RWPE1 (cell line): ENCODE data around the gene TOB1.

Source experiments
- CTCF ChIA-PET: fragments of 350-600 bp; sonication (Branson Sonifier 250); formaldehyde crosslinking; extraction: SDS; loops from one replicate; lab custom pipeline; 2021; lab: Yijun Ruan, JAX
- POLR2A ChIA-PET: fragments of 400-600 bp; formaldehyde crosslinking; extraction: SDS; loops from one replicate; lab custom pipeline; 2020; ENCODE audit warnings: antibody characterized with exemption; ENCODE audit not compliant: low non-redundant PET; lab: Yijun Ruan, JAX
- DNase-seq: peaks from one replicate; pipeline ENCODE4 v3.0.0; 2012; ENCODE audit warnings: low spot score
- H3K27ac ChIP-seq: fragments of 450-650 bp; 2 replicates; pipeline ENCODE4 v1.5.1; 2017
- TF ChIP-seq, protein P1 (sequence below): fragments of 450-650 bp; conservative IDR thresholded peaks from 2 replicates; pipeline ENCODE4 v1.5.1; 2017; ENCODE audit warnings: low read depth, mild to moderate bottlenecking

Gene TOB1

GRCh38 chr17:50853015-50853615 lies 13.0 kb downstream of the TOB1 start:
- DNase-seq = no peak
- H3K27ac ChIP-seq = no peak overlapping the region
- ChIA-PET CTCF (interaction anchor here (0.6 to 3.3 kb wide), 9 partner anchors 8 to 855 kb away, joined by 3 to 54 read pairs (median 7); no protein-coding TSS in a partner anchor), POLR2A (interaction anchor here (0.5 to 0.6 kb wide), 2 partner anchors 13 to 175 kb away, joined by 4 to 5 read pairs; partner anchors contain the start of gene TOB1)
- TF ChIP-seq, protein P1, sequence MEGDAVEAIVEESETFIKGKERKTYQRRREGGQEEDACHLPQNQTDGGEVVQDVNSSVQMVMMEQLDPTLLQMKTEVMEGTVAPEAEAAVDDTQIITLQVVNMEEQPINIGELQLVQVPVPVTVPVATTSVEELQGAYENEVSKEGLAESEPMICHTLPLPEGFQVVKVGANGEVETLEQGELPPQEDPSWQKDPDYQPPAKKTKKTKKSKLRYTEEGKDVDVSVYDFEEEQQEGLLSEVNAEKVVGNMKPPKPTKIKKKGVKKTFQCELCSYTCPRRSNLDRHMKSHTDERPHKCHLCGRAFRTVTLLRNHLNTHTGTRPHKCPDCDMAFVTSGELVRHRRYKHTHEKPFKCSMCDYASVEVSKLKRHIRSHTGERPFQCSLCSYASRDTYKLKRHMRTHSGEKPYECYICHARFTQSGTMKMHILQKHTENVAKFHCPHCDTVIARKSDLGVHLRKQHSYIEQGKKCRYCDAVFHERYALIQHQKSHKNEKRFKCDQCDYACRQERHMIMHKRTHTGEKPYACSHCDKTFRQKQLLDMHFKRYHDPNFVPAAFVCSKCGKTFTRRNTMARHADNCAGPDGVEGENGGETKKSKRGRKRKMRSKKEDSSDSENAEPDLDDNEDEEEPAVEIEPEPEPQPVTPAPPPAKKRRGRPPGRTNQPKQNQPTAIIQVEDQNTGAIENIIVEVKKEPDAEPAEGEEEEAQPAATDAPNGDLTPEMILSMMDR = no peak

GRCh38 chr17:50850640-50851039 lies 15.5 kb downstream of the TOB1 start:
- CTCF ChIA-PET = interaction anchor here (0.9 kb wide), 1 partner anchor 68 kb away, joined by 5 read pairs; no protein-coding TSS in a partner anchor
- DNase-seq = no peak
- POLR2A ChIA-PET = no interaction called here
- H3K27ac ChIP-seq = no peak overlapping the region
- TF ChIP-seq, protein P1 = no peak

DNA sequence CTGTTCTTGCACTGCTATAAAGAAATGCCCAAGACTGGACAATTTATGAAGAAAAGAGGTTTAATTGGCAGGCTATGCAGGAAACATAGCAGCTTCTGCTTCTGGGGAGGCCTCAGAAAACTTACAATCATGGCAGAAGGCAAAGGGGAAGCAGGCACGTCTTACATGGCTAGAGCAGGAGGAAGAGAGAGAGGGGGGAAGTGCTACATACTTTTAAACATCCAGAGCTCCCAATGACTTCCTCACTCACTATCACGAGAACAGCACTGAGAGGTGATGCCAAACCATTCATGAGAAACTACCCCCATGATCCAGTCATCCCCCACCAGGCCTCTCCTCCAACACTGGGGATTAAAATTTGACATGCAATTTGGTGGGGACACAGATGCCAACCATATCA lies 17.4 kb downstream of the TOB1 start:
- POLR2A ChIA-PET = no interaction called here
- DNase-seq = no peak
- no peak overlapping the region for H3K27ac ChIP-seq
- TF ChIP-seq, protein P1 = no peak
- CTCF ChIA-PET = interaction anchor here (0.6 to 0.7 kb wide), 2 partner anchors 59 to 211 kb away, joined by 4 read pairs; no protein-coding TSS in a partner anchor

GRCh38 chr17:50848039-50848438 lies 18.1 kb downstream of the TOB1 start:
- no peak overlapping the region for H3K27ac ChIP-seq
- TF ChIP-seq, protein P1 = no peak
- CTCF ChIA-PET = no interaction called here
- no peak for DNase-seq
- POLR2A ChIA-PET = no interaction called here

GRCh38 chr17:50847566-50847965 lies 18.6 kb downstream of the TOB1 start:
- TF ChIP-seq, protein P1 = no peak
- ChIA-PET POLR2A (no interaction called here), CTCF (no interaction called here)
- no peak overlapping the region for H3K27ac ChIP-seq
- no peak for DNase-seq

DNA sequence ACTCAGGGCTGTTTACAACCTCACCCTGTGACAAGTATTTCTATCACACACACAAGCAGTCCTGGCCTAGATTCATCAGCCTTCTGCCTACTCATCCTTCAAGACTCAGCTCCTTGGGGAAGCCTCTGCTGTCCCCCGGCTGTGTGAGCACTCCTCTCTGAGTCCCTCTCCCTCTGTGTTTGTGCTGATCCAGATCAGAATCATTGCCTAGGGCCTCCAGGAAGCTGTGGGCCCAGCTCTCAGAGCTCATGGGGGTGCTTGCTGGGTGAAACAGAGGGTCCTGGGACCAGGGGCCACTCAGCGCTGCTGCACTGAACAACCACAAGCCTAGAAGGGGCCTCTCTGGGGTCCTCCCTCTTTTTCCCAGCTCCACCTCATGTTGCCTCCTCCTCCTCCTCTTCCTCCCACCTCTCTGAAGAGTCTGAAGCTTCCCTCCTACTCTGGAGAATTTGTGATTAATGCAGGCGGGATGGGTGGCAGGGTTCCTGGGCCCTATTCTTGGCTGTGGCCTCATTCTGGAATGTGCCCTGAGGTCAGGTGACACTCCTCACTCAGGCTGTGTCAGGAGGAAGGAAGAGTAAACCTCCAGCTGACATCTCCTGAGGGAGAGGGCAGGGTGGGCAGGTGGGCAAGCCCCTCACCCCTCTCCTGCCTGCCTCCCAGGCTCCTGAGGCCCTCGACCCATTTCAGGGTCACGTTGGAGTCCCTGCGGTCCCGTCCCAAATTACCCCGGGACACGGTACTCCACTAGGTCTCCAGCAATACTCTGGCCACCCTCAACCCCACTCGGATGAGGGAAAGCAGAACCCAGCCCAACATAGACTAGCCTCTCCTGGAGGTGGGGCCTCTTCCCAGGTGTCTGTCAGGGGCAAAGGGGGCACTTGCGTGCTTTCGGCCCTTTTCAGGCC lies 20.7 kb downstream of the TOB1 start:
- POLR2A ChIA-PET = interaction anchor here (0.6 to 1.3 kb wide), 2 partner anchors 21 to 86 kb away, joined by 4 to 5 read pairs; partner anchors contain the start of gene TOB1
- CTCF ChIA-PET = interaction anchor here (0.6 to 6.3 kb wide), 2 partner anchors 62 to 109 kb away, joined by 6 to 75 read pairs; no protein-coding TSS in a partner anchor
- TF ChIP-seq, protein P1 = no peak
- no peak for DNase-seq
- H3K27ac ChIP-seq = no peak overlapping the region
